ENCODE results near the gene EED. TPM values are rescaled to one million over a fixed set of nuclear protein-coding genes. Genes with fewer than 3 reads are reported as not detected.
A peak's percentile ranks its signal among the peaks of the same experiment; 100 is the strongest.

Gene EED, protein sequence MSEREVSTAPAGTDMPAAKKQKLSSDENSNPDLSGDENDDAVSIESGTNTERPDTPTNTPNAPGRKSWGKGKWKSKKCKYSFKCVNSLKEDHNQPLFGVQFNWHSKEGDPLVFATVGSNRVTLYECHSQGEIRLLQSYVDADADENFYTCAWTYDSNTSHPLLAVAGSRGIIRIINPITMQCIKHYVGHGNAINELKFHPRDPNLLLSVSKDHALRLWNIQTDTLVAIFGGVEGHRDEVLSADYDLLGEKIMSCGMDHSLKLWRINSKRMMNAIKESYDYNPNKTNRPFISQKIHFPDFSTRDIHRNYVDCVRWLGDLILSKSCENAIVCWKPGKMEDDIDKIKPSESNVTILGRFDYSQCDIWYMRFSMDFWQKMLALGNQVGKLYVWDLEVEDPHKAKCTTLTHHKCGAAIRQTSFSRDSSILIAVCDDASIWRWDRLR
- 18.6 and 39.0 TPM in 2 replicates for total RNA-seq (2014; rRNA removed; shearing (Covaris generic); ENCODE audit: low replicate concordance)

DNA sequence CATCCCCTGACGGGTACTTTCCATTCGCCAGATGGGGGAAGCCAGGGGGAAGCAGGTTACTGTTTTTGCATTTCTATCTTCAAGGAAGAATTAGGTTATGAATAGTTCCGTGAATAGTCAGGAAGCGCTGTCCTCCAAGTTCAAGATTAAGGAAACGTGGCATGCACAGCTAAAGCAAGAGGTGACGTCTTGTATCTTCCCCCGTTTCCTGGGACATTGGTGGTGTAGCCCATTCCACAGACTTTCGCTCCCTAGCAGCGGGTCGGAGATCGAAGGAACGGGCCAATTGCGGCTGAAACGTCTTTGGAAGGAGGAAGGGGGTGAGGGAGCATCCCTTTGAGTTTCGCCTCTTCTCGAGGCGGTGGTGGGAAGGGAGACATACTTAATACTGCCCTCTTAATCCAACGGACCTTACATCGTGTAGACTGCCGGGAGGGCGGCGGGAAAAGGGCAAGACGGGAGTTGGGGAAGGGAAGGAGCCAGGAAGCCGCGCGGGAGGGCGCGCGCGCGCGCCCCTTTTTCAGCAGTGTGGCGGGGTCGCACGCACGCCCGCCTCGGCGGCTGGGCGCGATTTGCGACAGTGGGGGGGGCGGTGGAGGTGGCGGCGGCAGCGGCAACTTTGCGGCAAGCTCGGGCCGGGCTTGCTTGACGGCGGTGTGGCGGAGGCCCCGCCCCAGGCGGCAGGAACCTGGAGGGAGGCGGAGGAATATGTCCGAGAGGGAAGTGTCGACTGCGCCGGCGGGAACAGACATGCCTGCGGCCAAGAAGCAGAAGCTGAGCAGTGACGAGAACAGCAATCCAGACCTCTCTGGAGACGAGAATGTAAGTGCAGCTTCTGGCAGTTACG, at the start of gene EED:
EED (plus strand) TSS at position 232 of the 847 bp plus-strand sequence; CDS start at position 709, 477 bp downstream.
- Histone ChIP-seq H3K36me3 (no peaks in the 10 kb centered on the region), H3K27me3 (no peaks in the 10 kb centered on the region), H3K4me3 (peak within 1 kb of the TSS; percentile 97)

DNA sequence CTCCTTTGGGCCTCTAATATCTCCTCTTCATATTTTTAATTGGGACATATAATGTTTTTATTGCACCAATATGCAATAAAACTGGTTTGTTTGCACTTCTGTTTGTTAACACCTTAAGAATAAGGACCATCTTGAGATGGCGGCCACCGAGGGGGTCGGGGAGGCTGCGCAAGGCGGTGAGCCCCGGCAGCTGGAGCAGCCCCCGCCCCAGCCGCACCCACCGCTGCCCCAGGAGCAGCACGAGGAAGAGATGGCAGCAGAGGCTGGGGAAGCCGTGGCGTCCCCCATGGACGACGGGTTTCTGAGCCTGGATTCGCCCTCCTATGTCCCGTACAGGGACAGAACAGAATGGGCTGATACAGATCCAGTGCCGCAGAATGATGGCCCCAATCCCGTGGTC, 49.6 kb upstream of the EED start:
- Histone ChIP-seq H3K27me3 (no peaks in the 10 kb centered on the region), H3K9me3 (no peaks in the 10 kb centered on the region), H3K36me3 (no peaks in the 10 kb centered on the region), H3K4me3 (no peak overlapping the region)
- no peak for DNase-seq

More for the DNA sequence above, at the start of gene EED:
- no peaks in the 10 kb centered on the region for H3K9me3 ChIP-seq
- peak; percentile 99 for DNase-seq

DNA sequence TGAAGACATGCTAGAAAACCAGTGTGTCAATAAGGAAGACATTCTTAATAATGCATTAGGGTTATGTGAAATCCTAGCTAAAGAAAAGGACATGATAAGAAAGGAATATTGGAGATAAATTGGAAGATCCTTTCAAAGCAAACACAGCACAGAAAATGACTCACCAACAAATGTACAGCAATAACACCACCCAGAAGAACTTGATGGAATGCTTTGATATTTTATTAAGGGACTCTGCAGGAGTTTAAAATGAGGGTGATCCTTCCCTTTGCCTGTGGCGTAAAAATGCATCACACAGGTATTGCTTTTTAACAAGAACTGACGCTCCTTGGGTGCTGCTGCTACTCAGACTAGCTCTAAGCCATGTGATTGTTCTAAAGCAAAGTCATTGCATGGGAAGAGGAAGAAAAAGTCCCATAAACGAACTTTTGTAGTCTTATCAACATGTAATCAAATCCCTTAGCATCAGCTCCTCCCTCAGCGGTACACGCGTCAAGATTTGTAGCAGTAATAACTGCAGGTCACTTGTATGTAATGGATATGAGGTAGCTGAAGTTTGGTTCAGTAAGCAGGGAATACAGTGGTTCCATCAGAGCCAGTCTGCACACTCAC, 48.4 kb upstream of the EED start:
- H3K9me3 ChIP-seq, result no peaks in the 10 kb centered on the region
- no peak overlapping the region for H3K4me3 ChIP-seq
- no peaks in the 10 kb centered on the region for H3K36me3 ChIP-seq
- no peak for DNase-seq
- no peaks in the 10 kb centered on the region for H3K27me3 ChIP-seq

DNA sequence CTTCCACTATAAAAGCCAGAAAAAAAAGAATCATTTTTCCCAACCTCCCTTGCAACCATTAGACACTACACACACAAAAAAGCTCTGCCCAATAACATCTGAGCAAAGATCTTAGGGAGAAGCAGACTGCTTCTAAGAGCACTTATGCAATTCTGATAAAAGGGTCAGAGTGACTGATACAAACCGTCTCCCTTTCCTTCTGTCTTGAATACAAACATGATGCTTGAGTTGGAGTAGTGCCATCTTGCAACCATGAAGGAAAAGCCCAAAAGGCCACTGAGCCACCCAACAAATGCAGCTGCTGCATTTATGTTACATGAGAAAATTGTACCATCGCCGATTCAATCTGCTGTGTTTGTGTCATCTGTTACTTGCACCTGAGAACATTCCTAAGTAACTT, 47.6 kb upstream of the EED start:
- DNase-seq, result no peak
- H3K27me3 ChIP-seq, result no peaks in the 10 kb centered on the region
- no peaks in the 10 kb centered on the region for H3K9me3 ChIP-seq
- H3K4me3 ChIP-seq, result no peak overlapping the region
- H3K36me3 ChIP-seq, result no peaks in the 10 kb centered on the region

DNA sequence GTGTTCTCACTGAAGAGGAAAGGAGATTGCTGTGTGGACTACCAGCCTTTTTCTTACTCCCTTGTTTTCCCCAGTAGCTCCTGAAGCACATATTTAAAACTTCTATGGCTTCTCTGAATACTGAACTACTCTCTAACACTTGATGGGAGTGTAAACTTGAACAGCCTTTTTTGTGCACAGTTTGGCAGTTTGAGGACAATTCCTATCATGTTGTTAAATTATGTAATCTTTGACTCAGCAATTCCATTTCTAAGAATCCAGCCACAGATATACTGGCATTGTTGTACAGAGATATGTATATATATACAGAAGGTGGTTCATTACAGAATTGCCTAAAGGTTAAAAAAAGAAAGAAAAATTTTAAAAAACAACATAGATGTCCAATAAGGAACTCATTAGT, 47.1 kb upstream of the EED start:
- no peak overlapping the region for H3K4me3 ChIP-seq
- DNase-seq, result no peak
- H3K36me3 ChIP-seq, result no peaks in the 10 kb centered on the region
- H3K27me3 ChIP-seq, result no peaks in the 10 kb centered on the region
- no peaks in the 10 kb centered on the region for H3K9me3 ChIP-seq

DNA sequence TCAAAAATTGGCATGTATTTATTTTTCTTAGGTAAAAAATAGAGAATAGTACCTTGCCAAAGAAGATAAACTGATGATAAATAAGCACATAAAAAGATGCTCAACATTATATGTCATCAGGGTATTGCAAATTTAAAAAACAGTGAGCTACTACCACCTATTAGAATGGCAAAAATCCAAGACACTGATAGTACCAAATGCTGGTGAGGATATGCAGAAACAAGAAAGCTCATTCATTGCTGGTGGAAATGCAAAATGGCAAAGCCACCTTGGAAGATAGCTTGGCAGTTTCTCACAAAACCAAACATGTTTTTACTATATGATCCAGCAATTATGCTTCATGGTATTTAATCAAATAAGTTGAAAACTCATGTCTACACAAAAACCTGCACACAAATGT, 46.4 kb upstream of the EED start:
- H3K9me3 ChIP-seq, result no peaks in the 10 kb centered on the region
- no peaks in the 10 kb centered on the region for H3K36me3 ChIP-seq
- DNase-seq, result no peak
- H3K27me3 ChIP-seq, result no peaks in the 10 kb centered on the region
- no peak overlapping the region for H3K4me3 ChIP-seq

DNA sequence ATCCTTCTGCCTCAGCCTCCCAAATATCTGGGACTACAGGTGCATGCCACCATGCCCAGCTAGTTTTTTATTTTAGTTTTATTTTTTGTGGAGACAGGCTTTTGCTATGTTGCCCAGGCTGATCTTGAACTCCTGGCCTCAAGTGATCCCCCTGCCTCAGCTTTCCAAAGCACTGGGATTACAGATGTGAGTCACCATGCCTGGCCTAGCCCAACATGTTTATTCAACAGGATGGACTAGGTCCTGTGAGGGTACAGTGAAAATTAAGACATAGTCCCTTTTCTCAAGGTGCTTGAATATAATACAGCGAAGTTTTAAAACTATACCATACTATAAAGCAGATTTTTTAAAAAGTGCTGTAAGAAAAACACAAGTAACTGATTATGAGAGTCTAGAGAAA, 45.2 kb upstream of the EED start:
- Histone ChIP-seq H3K9me3 (no peaks in the 10 kb centered on the region), H3K4me3 (no peak overlapping the region), H3K36me3 (no peaks in the 10 kb centered on the region), H3K27me3 (no peaks in the 10 kb centered on the region)
- peak; percentile 14 for DNase-seq

DNA sequence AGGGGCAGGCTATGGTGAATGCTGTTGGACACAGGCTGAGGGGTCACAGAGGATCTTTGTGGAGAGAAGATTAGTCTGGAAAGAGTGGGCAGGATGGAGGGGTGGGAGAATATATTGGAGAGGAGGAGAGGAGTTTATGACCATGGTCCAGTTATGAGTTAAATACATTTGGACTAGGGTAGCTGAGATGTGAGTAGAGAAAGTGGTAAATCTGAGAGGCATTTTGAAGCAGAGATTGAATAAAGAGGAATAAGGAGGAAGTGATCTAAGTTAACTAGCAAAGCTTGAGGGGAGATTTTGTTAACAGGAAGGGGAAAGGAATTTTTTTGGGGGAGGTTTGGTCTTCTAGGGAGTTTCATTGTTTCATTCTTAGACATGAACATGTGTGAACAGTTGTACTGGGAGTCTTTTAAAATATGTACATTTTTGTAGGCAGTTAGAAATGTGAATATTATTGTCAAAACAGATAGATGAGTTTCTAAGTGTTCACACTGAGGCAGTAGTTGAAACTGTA, 43.1 kb upstream of the EED start:
- Histone ChIP-seq H3K27me3 (no peaks in the 10 kb centered on the region), H3K36me3 (no peaks in the 10 kb centered on the region), H3K9me3 (no peaks in the 10 kb centered on the region), H3K4me3 (no peak overlapping the region)
- no peak for DNase-seq

DNA sequence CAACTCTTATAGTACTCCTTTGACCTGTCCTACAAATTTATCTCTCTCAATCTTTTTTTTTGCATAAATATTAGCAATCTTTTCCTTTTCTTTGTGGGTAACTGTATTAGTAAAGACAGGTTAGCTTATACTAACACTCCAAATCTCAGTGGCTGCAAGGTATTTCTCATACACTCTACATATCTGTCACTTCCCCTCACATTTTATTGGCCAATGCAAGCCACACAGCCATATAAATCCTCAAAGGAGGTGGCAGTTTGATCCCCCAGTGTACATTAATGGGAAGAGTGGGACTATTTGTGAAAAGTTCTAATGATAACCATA, 42.6 kb upstream of the EED start:
- no peaks in the 10 kb centered on the region for H3K9me3 ChIP-seq
- H3K4me3 ChIP-seq, result no peak overlapping the region
- no peak for DNase-seq
- H3K27me3 ChIP-seq, result no peaks in the 10 kb centered on the region
- H3K36me3 ChIP-seq, result no peaks in the 10 kb centered on the region

DNA sequence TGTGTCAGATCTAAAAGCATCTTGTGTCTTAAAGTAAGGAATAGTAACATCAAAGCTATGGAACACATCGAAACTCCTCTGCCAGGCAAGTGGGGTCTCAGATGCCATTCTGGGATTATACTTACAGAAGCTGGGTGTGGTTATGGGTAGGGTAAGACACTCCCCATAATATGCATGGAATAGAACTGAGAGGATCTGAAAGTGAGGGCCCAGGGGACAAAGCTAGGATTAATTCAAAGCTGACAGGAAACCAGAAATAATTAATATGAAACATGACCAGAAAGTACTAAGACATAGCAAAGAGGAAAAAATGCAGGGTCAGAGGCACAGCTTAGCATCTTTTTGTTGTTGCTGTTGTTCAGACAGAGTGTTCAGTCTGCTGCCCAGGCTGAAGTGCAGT, 40.2 kb upstream of the EED start:
- no peak for DNase-seq
- H3K9me3 ChIP-seq, result no peaks in the 10 kb centered on the region
- no peak overlapping the region for H3K4me3 ChIP-seq

DNA sequence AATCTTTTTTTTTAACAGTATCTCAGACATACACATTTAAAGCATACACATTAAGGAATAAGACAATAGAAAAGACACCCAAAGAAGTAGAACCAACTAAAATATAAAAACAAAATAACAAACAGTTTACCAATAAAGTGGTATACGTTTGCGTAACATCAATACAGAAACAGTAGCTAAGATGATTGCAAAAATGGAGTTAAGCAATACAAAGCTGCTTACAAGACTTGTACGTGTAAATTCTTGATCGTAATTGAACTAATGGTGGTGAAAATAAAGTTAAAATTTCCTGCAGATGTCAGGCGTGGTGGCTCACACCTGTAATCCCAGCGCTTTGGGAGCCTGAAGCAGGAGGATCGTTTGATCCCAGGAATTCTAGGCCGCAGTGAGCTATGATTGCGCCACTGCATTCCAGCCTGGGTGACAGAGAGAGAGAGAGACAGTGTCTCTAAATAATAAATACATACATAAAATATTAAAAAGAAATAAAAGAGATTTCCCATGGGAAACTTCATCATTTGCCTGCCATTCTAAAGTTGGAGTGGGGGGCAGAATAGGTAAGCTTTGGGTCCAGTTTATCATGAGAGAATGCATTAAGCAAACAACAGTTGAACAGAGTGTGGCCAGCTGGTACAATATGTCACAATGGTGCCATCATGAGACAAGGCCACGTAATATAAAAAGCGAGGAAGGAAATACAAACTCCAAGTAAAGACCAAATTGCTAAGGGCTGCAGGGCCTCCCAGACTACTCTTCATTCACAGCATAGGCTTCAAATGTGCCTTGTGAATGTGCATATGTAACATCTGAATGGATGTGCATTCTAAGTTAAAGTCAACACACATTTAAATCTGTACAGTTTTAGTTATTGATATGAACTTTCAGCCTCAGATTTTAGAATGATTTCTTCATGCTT, 38.9 kb upstream of the EED start:
- Histone ChIP-seq H3K4me3 (no peak overlapping the region), H3K9me3 (no peaks in the 10 kb centered on the region), H3K36me3 (no peaks in the 10 kb centered on the region), H3K27me3 (no peaks in the 10 kb centered on the region)
- DNase-seq, result no peak

More for the DNA sequence above, 40.2 kb upstream of the EED start:
- H3K36me3 ChIP-seq, result no peaks in the 10 kb centered on the region
- H3K27me3 ChIP-seq, result no peaks in the 10 kb centered on the region

DNA sequence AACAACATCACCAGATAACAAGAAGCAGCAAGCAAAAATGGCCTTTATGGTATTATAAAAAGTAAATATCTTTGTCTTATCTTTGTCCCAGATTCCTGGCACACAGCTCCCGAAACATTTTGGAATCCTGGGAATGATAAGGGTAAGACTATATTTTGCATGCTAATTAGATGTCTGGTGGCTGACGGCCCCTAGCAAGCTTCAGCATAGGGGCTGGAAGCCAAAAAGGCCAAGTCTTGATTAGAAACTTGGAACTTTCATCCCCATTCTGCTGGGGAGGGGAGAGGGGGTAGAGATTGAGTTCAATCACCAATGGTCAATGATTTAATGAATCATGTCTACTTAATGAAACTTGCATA, 38.2 kb upstream of the EED start:
- Histone ChIP-seq H3K36me3 (no peaks in the 10 kb centered on the region), H3K27me3 (no peaks in the 10 kb centered on the region), H3K9me3 (no peaks in the 10 kb centered on the region), H3K4me3 (no peak overlapping the region)
- DNase-seq, result no peak

DNA sequence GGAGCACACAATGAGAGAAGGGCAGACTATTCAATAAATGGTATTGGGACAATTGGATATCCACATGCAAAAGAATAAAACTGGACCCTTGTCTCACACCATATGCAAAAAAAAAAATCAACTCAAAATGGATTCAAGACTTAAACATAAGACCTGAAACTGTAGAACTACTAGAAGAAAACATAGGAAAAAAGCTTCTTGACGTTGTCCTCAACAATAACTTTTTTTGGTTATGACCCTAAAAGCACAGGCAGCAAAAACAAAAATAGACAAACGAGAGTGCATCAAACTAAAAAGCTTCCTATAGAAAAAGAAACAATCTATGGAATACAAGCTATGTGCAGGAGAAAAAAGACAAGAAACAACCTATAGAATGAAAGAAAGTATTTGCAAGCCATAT, 37.1 kb upstream of the EED start:
- no peak for DNase-seq
- Histone ChIP-seq H3K36me3 (no peaks in the 10 kb centered on the region), H3K9me3 (no peaks in the 10 kb centered on the region), H3K4me3 (no peak overlapping the region), H3K27me3 (no peaks in the 10 kb centered on the region)

DNA sequence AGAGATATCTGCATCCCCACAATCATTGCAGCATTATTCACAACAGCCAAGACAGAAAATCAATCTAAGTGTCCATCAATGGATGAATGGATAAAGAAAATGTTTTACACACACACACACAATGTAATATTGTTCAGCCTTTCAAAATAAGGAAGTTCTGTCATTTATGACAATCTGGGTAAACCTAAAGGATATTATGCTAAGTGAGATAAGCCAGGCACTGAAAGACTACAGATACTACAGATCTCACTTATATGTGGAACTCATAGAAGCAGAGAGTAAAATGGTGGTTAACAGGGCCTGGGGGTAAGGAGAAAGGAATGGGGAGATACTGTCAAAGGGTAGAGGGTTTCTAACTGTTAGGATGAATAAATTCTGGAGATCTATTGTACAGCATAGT, 36.0 kb upstream of the EED start:
- no peak for DNase-seq
- no peaks in the 10 kb centered on the region for H3K9me3 ChIP-seq
- no peaks in the 10 kb centered on the region for H3K27me3 ChIP-seq
- H3K36me3 ChIP-seq, result no peaks in the 10 kb centered on the region
- H3K4me3 ChIP-seq, result no peak overlapping the region

DNA sequence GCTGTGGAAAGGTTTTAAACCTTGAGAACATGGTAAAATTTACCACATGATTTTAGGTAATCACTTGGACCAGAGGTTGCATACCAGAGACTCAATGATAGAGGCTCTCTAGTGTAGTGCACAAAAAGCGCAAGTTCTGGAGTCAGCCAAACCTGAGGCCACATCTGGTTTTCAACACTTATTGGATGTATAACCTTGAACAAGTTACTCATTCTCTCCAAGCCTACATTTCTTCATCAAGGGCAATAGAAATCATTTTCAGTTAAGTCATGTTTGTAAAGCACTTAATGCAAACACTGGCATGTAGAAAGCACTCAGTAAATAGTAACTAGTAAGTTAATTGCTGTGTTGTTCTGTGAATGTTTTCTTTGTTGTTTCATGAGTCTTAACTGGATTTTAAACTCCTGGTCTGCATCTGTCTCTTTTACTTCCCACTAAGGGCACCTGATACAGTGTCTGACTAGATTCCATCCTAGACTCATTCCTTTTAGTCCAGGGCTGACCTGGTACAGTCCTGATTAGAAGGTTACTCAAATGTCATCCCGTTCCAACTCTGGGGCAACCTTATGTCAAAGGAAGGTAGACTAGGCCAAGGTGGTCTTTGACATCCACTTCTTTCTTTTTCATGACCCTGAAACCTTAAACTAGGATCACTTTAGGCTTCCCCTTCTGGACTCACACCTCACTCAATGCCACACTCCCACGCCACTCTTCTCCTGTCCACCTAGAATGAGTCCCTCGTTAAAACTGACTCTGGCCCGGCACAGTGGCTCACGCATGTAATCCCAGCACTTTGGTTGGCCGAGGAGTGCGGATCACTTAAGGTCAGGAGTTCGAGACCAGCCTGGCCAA, 34.5 kb upstream of the EED start:
- Histone ChIP-seq H3K27me3 (no peaks in the 10 kb centered on the region), H3K9me3 (no peaks in the 10 kb centered on the region), H3K4me3 (no peak overlapping the region), H3K36me3 (no peaks in the 10 kb centered on the region)
- DNase-seq, result no peak

DNA sequence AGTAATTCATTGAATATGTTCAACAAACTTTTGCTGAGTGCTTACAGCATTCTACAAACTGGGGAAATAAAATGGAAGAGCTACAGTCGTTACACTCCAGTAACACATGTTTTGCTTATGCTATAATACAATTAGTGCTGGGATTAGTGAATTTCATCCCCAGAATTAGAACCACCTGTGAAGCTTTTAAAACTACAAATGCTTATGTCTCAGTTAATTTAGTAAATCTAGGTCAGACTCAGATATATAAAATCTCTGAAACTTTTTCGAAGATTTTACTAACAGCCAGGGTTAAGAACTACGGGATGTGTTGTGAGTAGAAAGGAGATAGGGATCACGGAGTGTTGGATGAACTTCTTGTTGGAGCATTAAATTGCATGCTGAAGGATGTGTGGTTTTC, 33.7 kb upstream of the EED start:
- H3K9me3 ChIP-seq, result no peaks in the 10 kb centered on the region
- H3K4me3 ChIP-seq, result no peak overlapping the region
- no peaks in the 10 kb centered on the region for H3K27me3 ChIP-seq
- no peak for DNase-seq
- H3K36me3 ChIP-seq, result no peaks in the 10 kb centered on the region
